SIG-M5 (cell line): ENCODE measurements around the gene RAB36.

Experiments
- DNase-seq: peaks from one replicate; lab custom pipeline; 2025; lab: John Stamatoyannopoulos, UW

RAB36 gene

GRCh38 chr22:23158516-23159290 lies 13.4 kb downstream of the RAB36 start:
- no peak for DNase-seq

GRCh38 chr22:23159291-23159630 lies 14.0 kb downstream of the RAB36 start:
- no peak for DNase-seq

- no peak for DNase-seq
Observed at GRCh38 chr22:23161029-23161428, 15.8 kb downstream of the RAB36 start.

GRCh38 chr22:23161574-23161973 lies 16.3 kb downstream of the RAB36 start:
- DNase-seq: no peak

GRCh38 chr22:23163665-23164064 lies 18.4 kb downstream of the RAB36 start:
- no peak for DNase-seq

GRCh38 chr22:23164091-23164490 lies 18.8 kb downstream of the RAB36 start:
- DNase-seq: no peak

GRCh38 chr22:23166042-23166831 lies 21.0 kb downstream of the RAB36 start:
- no peak for DNase-seq

GRCh38 chr22:23166841-23167616 lies 21.8 kb downstream of the RAB36 start:
- DNase-seq: no peak

- no peak for DNase-seq
Observed at GRCh38 chr22:23168391-23169042, 23.2 kb downstream of the RAB36 start.

- DNase-seq: no peak
Observed at GRCh38 chr22:23169043-23169406, 23.7 kb downstream of the RAB36 start.

GRCh38 chr22:23175817-23176644 lies 30.8 kb downstream of the RAB36 start:
- DNase-seq: no peak

- DNase-seq: no peak
Observed at GRCh38 chr22:23176645-23177027, 31.4 kb downstream of the RAB36 start.

- no peak for DNase-seq
Observed at GRCh38 chr22:23177197-23177596, 31.9 kb downstream of the RAB36 start.

- no peak for DNase-seq
Observed at GRCh38 chr22:23178512-23179254, 33.4 kb downstream of the RAB36 start.

- DNase-seq: no peak
Observed at GRCh38 chr22:23179381-23180299, 34.4 kb downstream of the RAB36 start.

- no peak for DNase-seq
Observed at GRCh38 chr22:23180301-23180892, 35.1 kb downstream of the RAB36 start, which contains the start of gene BCR. TSS of gene BCR (plus strand) at chr22:23180509. CDS start at chr22:23180961, 452 bp downstream.

- no peak for DNase-seq
Observed at GRCh38 chr22:23180893-23181720, 35.8 kb downstream of the RAB36 start.

- DNase-seq: no peak
Observed at GRCh38 chr22:23181721-23182308, 36.5 kb downstream of the RAB36 start.
